ENCODE data around the gene AEBP1. TPM values are rescaled to one million over a fixed set of nuclear protein-coding genes. Genes with fewer than 3 reads are reported as not detected.

AEBP1 gene
- total and polyA plus RNA-seq, 2 experiments from 2014 or later = 15.1 to 42.0 TPM

DNA sequence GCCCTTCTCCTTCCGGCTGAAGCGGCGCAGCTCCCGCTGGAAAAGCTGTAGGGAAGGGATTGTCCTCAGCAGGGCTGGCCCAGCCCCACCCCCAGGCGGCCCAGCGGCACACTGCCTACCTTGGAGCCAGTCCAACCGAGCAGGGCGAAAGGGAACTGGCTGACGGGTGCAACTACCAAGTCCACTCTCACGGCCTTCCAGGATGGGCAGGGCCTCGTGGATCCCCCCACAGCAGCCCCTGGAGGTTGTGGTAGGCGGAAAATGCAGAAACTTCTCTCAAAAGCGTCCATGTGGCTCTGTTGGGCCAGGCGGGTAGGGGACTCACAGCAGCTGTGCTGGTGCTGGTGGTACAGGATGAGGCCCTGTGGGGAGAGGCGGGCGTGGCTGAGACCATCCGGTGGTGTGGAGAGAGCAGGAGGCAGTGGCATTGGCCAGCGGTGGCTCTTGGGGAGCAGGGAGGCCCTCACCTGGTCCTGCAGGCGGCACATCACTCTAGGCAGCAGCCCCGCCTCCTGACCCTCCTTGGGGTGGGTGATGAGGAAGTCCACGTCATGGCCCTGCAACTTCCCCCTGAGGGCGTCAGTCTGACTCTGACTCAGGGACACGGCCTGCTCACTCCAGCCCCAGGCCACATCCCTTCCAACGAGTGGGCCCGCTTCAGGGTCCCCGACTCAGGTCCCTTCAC lies 30.3 kb upstream of the AEBP1 start (continued):
- TF ChIP-seq ZNF462 (CRISPR knock-in tag; IDR thresholded peaks at IDR 0.05) (no peak), NANOG (IDR thresholded peaks at IDR 0.05; ENCODE audit: borderline replicate concordance) (no peak), POLR2AphosphoS5 (IDR thresholded peaks at IDR 0.05; ENCODE audit: low read depth) (no peak), STAT1 (IDR thresholded peaks at IDR 0.05; ENCODE audit: unreplicated experiment) (no peak), CREB1 (CRISPR knock-in tag; IDR thresholded peaks at IDR 0.05; ENCODE audit: low read depth) (no peak), EZH2 (IDR thresholded peaks at IDR 0.05; ENCODE audit: low read depth, unreplicated experiment) (no peak), ZNF331 (CRISPR knock-in tag; IDR thresholded peaks at IDR 0.05; ENCODE audit: low read depth) (no peak), EZH2phosphoT487 (IDR thresholded peaks at IDR 0.05; ENCODE audit: unreplicated experiment) (no peak), ETS1 (IDR thresholded peaks at IDR 0.05) (no peak)
- TF ChIP-seq, protein P1, sequence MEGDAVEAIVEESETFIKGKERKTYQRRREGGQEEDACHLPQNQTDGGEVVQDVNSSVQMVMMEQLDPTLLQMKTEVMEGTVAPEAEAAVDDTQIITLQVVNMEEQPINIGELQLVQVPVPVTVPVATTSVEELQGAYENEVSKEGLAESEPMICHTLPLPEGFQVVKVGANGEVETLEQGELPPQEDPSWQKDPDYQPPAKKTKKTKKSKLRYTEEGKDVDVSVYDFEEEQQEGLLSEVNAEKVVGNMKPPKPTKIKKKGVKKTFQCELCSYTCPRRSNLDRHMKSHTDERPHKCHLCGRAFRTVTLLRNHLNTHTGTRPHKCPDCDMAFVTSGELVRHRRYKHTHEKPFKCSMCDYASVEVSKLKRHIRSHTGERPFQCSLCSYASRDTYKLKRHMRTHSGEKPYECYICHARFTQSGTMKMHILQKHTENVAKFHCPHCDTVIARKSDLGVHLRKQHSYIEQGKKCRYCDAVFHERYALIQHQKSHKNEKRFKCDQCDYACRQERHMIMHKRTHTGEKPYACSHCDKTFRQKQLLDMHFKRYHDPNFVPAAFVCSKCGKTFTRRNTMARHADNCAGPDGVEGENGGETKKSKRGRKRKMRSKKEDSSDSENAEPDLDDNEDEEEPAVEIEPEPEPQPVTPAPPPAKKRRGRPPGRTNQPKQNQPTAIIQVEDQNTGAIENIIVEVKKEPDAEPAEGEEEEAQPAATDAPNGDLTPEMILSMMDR (conservative IDR thresholded peaks at IDR 0.05; ENCODE audit: low read depth in 2 of 2) = no peak
